Cardiac fibroblast (primary cell): ENCODE data around the gene ICE2.

Source experiments
- DNase-seq, 2 donors: peaks; one replicate each; pipeline versions ENCODE4 v3.0.0 to v3.0.0-alpha.2; 2010; ENCODE audit warnings: low read depth in 2 of 2
- H3K4me3 ChIP-seq, 2 donors: replicated peaks in 1 of 2; 1 replicate in 1 of 2; 2 replicates in 1 of 2; pipeline ENCODE4 v1.5.1; 2011; ENCODE audit warnings: low read depth in 2 of 2, low read length in 2 of 2, mild to moderate bottlenecking in 2 of 2, moderate library complexity in 1 of 2
- CTCF ChIP-seq: IDR thresholded peaks from one replicate; pipeline ENCODE4 v1.5.1; 2011; ENCODE audit warnings: low read depth, mild to moderate bottlenecking, low read length, inconsistent platforms

ICE2 gene

GRCh38 chr15:60478566-60479360 is at the start of gene ICE2:
TSS of gene ICE2 (minus strand) at chr15:60479142. CDS start at chr15:60477977, 1,165 bp downstream.
- no peak for TF ChIP-seq CTCF
- DNase-seq: peak; percentile 93 to 96
- H3K4me3 ChIP-seq: peak within 1 kb of the TSS; percentile 72 to 89

- DNase-seq: peak in 1 of 2 donors; percentile 75
Observed at GRCh38 chr15:60528530-60528929, 49.6 kb upstream of the ICE2 start.

GRCh38 chr15:60527456-60527855 is 48.5 kb upstream of the ICE2 start:
- H3K4me3 ChIP-seq: no peak overlapping the region
- TF ChIP-seq CTCF: no peak
- no peak for DNase-seq

More at GRCh38 chr15:60528530-60528929, 49.6 kb upstream of the ICE2 start:
- no peak for TF ChIP-seq CTCF
- H3K4me3 ChIP-seq: no peak overlapping the region

GRCh38 chr15:60526127-60526616 is 47.2 kb upstream of the ICE2 start:
- H3K4me3 ChIP-seq: no peak overlapping the region
- TF ChIP-seq CTCF: no peak
- peak in 1 of 2 donors; percentile 31 for DNase-seq

GRCh38 chr15:60525341-60526039 is 46.5 kb upstream of the ICE2 start:
- no peak overlapping the region for H3K4me3 ChIP-seq
- no peak for TF ChIP-seq CTCF
- DNase-seq: peak in 1 of 2 donors; percentile 35

GRCh38 chr15:60523056-60523455 is 44.1 kb upstream of the ICE2 start:
- peak in 1 of 2 donors; percentile 86 for DNase-seq
- no peak for TF ChIP-seq CTCF
- H3K4me3 ChIP-seq: no peak overlapping the region
